SU-DHL-6 (cell line): ENCODE results near the gene ZNF735.

Source experiments
- EZH2phosphoT487 ChIP-seq: fragments of 200-600 bp; sonication (generic), shearing (Covaris generic); conservative IDR thresholded peaks from 2 replicates; pipeline ENCODE4 v1.6.1; 2018; ENCODE audit warnings: mild to moderate bottlenecking, antibody characterized with exemption, low read length, moderate library complexity, mixed read lengths
- TF ChIP-seq, protein P1 (sequence below): fragments of 200-600 bp; sonication (generic); IDR thresholded peaks from one replicate; pipeline ENCODE4 v1.5.1; 2017; ENCODE audit warnings: antibody characterized with exemption, mild to moderate bottlenecking, low read length, moderate library complexity; ENCODE audit not compliant: insufficient read depth, poor library complexity, severe bottlenecking

DNA sequence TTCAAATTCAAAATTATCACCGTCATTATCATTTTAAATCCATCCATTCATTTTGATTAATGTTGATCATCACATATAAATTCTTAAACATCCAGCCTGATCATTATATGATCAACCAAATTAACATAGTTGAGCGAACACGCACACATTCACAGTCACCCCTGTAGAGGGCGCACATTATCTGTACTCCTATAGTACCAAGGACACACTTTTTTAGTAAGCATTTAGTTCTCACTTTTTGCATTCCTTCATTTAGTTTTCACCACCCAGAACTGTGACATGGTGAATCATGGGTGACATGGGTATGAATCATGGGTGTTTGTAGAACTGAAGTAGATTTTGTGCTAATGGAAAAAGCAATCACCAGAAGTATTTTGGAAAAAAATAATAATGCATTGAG, 26.0 kb upstream of the ZNF735 start:
- TF ChIP-seq, protein P1, sequence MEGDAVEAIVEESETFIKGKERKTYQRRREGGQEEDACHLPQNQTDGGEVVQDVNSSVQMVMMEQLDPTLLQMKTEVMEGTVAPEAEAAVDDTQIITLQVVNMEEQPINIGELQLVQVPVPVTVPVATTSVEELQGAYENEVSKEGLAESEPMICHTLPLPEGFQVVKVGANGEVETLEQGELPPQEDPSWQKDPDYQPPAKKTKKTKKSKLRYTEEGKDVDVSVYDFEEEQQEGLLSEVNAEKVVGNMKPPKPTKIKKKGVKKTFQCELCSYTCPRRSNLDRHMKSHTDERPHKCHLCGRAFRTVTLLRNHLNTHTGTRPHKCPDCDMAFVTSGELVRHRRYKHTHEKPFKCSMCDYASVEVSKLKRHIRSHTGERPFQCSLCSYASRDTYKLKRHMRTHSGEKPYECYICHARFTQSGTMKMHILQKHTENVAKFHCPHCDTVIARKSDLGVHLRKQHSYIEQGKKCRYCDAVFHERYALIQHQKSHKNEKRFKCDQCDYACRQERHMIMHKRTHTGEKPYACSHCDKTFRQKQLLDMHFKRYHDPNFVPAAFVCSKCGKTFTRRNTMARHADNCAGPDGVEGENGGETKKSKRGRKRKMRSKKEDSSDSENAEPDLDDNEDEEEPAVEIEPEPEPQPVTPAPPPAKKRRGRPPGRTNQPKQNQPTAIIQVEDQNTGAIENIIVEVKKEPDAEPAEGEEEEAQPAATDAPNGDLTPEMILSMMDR = peak; percentile 90
- TF ChIP-seq EZH2phosphoT487 = no peak
